HK-2 (cell line): ENCODE measurements around the gene LRRC72.
"Not testable (repeated sequence)": the region's sequence is repeated elsewhere in the genome, so short reads cannot be mapped to it uniquely, and the experiment has no call there.

Source experiments
- DNase-seq: peaks from one replicate; pipeline ENCODE4 v3.0.0-alpha.2; 2018; ENCODE audit not compliant: unreplicated experiment

LRRC72 gene

DNA sequence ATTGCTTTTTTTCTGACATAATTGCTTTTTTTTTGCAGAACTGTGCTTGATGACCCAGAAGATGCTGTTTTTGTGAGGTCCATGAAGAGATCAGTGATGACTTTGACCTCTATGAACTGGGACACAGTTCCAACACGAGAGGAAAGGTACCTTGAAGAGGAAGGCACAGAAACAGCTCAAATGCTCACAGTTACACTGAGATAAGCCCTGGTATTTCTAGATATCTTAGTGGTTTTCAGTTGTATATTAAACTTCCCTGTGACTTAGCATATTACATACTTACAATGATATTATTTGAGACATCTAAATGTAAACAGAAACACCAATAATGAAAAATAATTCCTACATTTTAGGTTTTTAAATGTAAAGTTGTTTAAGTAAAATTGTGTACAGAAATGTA is 54.7 kb downstream of the LRRC72 start:
- DNase-seq: no peak

DNA sequence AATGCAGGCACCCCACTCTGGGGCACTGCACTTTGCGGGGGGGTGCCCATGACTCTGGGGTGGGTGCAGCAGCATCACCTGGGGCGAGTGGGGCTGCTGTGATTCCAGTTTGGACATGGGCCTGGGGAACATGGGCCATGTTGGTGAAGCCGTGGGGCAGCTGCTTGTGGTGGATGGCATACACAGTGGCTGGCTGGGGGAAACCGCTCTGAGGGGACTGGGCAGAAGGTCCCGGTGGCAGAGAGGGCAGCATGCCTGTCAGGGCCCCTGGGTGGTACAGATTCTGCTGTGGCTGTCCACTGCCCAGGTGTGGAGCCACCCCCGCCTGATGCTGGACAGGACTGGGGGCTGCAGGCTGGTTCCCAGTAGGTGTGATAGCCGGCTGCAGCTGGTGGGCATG is 57.2 kb downstream of the LRRC72 start:
- DNase-seq: no peak

DNA sequence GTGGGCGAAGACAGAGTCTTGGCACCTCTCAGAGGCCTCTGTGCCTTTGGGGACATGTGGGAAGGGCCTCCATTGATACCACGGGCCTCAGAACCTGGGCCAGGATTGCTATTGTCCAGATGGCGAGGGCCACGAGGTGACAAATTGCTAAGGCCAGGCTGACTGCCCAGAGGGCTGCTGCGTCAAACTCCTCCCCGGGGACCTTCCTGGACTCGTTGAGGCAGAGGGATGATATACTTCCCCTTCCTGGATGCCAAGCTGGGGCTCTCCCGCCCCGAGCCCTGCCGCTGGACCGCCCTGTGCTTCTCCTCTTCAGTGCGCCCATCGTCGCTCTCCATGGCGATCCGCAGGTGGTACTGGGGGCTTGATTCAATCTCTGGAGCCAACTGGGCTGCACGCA is 58.9 kb downstream of the LRRC72 start:
- no peak for DNase-seq

DNA sequence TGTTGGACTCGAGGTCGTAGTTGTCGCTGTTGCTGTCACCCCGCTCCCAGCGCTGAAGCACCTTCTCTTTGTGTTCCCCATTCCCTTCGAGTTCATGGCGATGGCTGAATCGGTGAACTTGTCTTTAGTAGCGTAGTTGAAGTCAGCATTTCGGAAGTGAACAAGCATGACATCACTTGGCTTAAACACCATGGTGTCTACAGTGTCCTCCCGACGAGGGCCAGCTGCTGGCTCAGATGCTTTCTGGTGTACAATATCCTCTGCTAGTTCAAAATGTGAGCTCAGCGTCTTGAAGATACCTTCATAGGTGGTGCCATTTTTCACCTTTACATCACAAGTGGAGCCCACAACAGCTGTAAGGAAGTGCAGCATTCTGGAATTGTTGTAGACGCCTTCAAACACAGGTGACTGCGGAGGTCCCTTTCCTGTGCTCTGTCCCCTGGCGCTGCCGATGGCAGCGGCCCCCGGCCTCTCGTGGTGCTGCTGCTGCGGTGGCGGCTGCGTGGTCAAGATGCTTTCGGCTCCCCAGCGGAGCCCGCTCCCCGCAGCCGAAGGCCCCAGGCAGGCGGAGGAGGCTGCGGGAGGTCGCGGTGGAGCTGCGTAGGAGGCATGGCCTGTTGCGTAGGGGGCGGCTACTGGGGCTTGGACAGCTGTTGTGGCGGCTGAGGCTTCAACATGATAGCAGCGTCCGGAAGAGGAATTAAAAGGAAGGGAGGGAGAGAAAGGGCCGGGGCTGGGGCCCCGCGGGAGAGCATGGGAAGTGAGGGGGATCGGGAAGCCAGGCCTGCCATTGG is 59.7 kb downstream of the LRRC72 start:
- no peak for DNase-seq

GRCh38 chr7:16587129-16587528 is 60.5 kb downstream of the LRRC72 start:
- DNase-seq: no peak

DNA sequence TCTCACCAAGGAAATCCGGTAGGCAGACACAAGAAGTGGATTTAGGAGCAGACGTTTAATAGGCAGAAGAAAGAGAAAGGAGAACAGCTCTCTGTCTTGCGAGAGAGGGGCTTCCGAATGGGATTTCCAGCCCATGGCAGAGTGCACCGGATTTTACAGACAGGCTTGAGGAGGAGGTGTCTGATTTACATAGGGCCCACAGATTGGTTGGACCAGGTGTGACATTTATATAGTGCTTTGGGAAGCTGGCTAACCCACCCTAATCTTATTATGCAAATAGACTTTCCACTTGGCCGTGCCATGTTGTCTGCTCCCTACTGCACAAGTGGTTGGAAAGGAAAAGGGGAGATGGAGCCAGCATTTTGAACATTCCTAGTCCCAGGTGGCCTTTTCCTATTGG is 61.2 kb downstream of the LRRC72 start:
- DNase-seq: no peak

DNA sequence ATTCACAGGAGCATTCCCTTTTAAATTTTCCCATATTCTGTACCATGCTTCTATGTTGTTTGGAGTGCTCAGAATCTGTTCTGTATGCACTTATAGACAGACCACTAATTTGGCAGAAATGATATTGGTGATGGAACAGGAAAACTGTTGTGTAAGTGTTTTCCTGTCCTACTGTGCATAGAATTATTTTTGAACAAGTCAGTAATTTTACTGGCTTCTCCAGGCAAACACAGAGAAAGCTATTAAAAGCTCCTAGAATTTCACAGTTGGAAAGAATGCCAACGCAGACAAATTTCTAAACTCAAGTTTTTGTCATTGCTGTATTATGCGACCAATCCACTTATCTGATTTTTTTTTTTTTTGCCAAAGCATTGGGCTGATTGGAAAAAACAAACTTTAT is 63.3 kb downstream of the LRRC72 start:
- DNase-seq: no peak

DNA sequence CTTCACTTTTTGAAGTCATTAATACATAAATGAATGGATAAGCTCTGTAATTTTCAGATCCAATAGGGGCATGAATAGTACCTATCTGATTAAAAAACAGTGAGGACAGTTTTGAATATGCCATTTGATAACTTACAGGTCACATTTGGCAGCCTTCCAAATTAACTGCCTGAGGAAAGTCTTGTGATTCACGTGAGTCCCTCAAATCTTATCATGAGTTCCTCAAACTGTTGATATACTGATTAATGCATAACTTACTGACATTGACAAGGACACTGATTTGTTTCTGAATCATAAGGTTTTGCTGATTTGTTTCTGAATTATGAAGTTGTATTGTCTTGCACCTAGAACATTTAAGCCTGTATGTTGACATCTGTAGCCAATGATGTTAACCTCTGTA is 63.8 kb downstream of the LRRC72 start:
- no peak for DNase-seq

DNA sequence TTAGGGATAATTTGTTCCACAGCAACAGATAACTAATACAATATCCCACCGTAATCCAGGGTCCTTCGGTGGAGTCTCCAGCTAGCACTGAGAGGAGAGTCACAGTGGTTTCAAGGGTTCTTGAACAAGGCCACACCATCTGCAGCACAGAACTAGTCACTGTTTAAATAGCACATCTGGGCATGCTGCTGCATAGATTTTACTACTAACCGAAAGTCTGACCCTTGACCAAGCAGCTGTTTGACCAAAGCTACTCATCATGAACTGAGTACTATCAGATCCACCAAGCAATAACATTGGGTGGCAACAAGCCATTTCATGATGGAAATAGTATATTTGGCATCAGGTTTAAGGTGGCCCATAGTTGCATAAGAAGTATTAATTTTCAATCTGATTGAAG is 65.8 kb downstream of the LRRC72 start:
- DNase-seq: no peak

GRCh38 chr7:16594061-16594460 is 67.4 kb downstream of the LRRC72 start:
- DNase-seq: no peak

- DNase-seq: no peak
These were observed 68.1 kb downstream of the LRRC72 start for GRCh38 chr7:16594676-16595075.

GRCh38 chr7:16595596-16595995 is 69.0 kb downstream of the LRRC72 start:
- DNase-seq: not testable (repeated sequence)

- no peak for DNase-seq
These were observed 71.4 kb downstream of the LRRC72 start for GRCh38 chr7:16598015-16598414.

GRCh38 chr7:16599860-16600259 is 73.2 kb downstream of the LRRC72 start:
- no peak for DNase-seq

DNA sequence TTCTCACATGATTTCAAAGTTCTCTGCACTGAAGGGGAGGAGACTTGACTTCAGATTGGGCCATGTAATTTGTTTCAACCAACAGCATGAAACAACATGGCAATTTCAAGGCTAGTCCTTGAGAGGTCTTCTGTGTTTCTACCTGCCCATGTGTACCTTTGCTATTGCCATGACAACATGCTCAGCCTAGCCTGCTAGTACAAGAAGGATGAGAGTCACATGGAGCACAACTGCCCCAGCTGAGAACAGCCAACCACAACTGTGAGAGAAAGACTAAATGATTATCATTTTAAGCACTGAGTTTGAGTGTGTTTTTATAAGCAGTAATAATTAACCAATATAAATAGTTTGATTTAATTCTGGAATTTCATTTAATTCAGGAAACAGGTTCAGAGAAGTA is 77.0 kb downstream of the LRRC72 start:
- DNase-seq: no peak

DNA sequence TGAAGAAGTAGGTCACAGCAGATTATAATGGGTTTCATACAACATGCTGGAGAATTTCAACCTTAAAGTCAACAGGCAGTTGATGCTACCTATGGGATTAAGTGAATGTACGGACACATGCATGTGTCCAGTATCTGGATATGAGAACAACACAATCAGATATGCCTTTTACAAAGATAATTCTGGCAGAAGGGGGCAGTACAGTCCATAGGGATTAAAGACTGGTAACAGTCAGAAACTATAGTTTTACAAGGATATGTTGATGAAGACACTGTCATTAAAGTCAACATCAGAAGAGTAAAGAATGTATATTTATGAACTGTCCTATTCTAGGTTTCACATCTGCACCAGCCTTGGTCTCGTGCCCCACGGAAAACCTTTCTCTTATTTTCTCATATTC is 77.4 kb downstream of the LRRC72 start:
- DNase-seq: no peak

DNA sequence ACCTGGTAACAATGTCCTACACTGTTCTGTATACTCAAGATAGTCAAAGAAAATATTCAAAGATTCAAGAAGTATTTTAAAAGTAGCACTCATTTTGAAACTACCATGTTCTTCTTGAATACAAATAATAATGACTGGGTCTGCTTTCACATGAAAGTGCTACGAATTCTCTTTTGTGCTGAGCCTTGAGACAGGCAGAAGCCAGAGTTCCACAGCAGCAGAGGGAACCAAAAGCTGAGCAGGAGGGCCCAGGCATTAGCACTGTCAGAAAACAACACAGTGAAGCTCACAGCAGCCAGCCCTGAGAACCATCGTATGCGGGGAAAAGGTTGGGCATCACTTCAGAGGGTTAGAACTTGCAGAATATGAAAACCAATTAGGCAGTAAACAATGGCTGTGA is 80.1 kb downstream of the LRRC72 start:
- DNase-seq: no peak

GRCh38 chr7:16609842-16610450 is 83.3 kb downstream of the LRRC72 start:
- DNase-seq: no peak

DNA sequence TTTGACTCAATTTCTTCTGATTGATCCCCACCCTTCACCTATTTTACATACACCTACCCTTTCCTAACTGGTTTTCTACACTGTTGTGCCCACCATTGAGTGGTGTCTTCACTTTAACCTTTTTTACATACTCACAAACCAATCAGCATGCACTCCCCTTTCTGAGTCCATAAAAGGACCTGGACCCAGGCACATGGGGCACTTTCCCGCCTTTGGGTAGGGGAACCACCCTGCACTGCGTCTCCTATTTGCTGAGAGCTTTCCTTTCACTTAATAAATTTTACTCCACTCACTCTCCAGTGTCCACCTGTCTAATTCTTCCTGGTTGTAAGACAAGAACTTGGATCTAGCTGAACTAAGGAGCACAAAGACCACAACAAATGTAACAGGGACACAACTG is 85.1 kb downstream of the LRRC72 start:
- no peak for DNase-seq

GRCh38 chr7:16615228-16615627 is 88.6 kb downstream of the LRRC72 start:
- no peak for DNase-seq

DNA sequence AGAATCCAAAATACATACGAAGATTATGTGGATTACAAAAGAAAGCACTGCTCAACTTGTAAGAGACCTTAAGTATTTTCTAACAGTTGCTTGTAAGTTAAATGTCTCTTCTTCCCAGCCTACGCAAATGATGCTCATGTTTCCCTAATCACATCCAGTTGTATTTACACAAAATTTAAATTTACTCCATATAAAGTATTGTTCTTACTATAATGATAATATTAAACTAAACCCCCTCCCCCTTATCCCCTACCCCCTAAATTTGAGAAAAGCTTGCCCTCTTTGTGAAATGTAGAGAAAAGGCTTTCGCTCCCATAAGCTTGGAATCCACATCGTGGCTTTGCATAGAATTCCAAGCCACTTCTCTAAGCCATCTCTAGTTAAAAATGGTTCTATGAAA is 89.5 kb downstream of the LRRC72 start:
- DNase-seq: no peak

DNA sequence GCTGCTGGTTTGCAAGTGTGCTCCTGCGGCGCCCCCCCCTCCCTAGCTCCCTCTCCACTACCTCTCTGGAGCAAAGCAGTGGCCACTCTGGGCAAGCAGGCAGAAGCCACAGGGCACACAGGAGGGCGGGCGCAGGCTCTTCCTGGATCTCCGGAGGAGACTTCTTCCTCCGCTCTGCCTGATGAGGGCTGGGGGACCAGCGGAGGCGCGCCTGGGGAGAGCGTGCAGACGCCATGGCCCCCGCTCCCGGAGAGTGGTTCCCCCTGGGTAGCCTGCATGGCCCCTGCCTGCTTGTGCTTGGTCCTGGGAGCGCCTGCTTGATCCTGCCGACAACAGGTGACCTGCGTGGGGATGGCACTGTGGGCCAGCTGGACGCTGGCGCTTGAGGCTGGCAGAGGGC is 89.9 kb downstream of the LRRC72 start:
- no peak for DNase-seq

GRCh38 chr7:16619979-16620408 is 93.4 kb downstream of the LRRC72 start:
- DNase-seq: no peak

DNA sequence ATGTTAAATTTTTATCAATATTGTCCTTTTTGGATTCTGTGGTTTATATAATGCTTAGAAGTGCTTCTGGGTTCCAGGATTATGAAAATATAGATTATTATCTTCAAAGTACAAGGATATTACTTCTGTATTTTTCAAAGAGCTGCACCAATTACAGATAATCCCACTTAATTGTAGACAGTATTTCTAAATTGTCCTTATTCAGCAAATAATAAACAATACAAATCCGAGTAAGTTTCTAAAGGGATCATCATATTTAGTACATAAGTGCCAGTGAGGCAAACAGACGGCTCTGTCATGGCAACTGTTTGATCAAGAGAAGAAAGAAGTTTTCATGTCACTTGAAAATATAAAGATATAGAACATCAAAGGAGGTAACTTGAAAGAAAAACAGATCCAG is 99.8 kb downstream of the LRRC72 start:
- DNase-seq: no peak
